Mesenchymal stem cell (in vitro differentiated cells and primary cell): Measurements from ENCODE around the gene STRC.
"Not testable (repeated sequence)": the region's sequence is repeated elsewhere in the genome, so short reads cannot be mapped to it uniquely, and the experiment has no call there.

Source experiments
- DNase-seq: peaks from one replicate; pipeline ENCODE4 v3.0.0-alpha.2; 2013
- H2AFZ ChIP-seq: one replicate; pipeline ENCODE4 v1.6.1; 2013; ENCODE audit warnings: low read depth, mild to moderate bottlenecking, control low read depth, inconsistent platforms, low read length, moderate library complexity
- H2AK5ac ChIP-seq: 2 replicates; pipeline ENCODE4 v1.6.1; 2013; ENCODE audit warnings: low read length, moderate library complexity, mild to moderate bottlenecking, inconsistent platforms; ENCODE audit not compliant: severe bottlenecking
- H2BK120ac ChIP-seq: one replicate; pipeline ENCODE4 v1.6.1; 2013; ENCODE audit warnings: low read depth, mild to moderate bottlenecking, inconsistent platforms, low read length, moderate library complexity
- H2BK12ac ChIP-seq, 2 experiments: one replicate each; pipeline ENCODE4 v1.6.1; 2013; ENCODE audit warnings: inconsistent platforms in 2 of 2, low read length in 2 of 2, mild to moderate bottlenecking in 2 of 2, moderate library complexity in 2 of 2, control low read depth in 1 of 2
- H2BK15ac ChIP-seq: one replicate; pipeline ENCODE4 v1.6.1; 2013; ENCODE audit warnings: mild to moderate bottlenecking, low read depth, inconsistent platforms; ENCODE audit not compliant: poor library complexity, severe bottlenecking
- H2BK5ac ChIP-seq: 2 replicates; pipeline ENCODE4 v1.6.1; 2013; ENCODE audit warnings: low read depth, mild to moderate bottlenecking, low read length, control low read depth, inconsistent platforms; ENCODE audit not compliant: poor library complexity, severe bottlenecking
- H3K14ac ChIP-seq, 2 experiments: one replicate each; pipeline ENCODE4 v1.6.1; 2013; ENCODE audit warnings: inconsistent platforms in 2 of 2, low read length in 2 of 2, control low read depth in 1 of 2, mild to moderate bottlenecking in 1 of 2, moderate library complexity in 1 of 2
- H3K18ac ChIP-seq, 2 experiments: one replicate each; pipeline ENCODE4 v1.6.1; 2013; ENCODE audit warnings: inconsistent platforms in 2 of 2, low read length in 2 of 2, control low read depth in 1 of 2, low read depth in 1 of 2, mild to moderate bottlenecking in 1 of 2
- H3K23ac ChIP-seq, 2 experiments: one replicate each; pipeline ENCODE4 v1.6.1; 2013; ENCODE audit warnings: inconsistent platforms in 2 of 2, low read length in 2 of 2, mild to moderate bottlenecking in 2 of 2, moderate library complexity in 2 of 2, control low read depth in 1 of 2
- H3K27ac ChIP-seq: 2 replicates; pipeline ENCODE4 v1.5.1; 2013; ENCODE audit warnings: mild to moderate bottlenecking, moderate library complexity, low read length, control low read depth, inconsistent platforms; ENCODE audit not compliant: poor library complexity, severe bottlenecking
- H3K27me3 ChIP-seq, 2 experiments: 2 replicates each; pipeline versions ENCODE4 v1.6.1 to v1.7.0; 2013; ENCODE audit warnings: low read length in 2 of 2, mild to moderate bottlenecking in 2 of 2, moderate library complexity in 2 of 2, control low read depth in 1 of 2, inconsistent platforms in 1 of 2; ENCODE audit not compliant: control insufficient read depth in 1 of 2, insufficient read depth in 1 of 2
- H3K36me3 ChIP-seq, 2 experiments: 2 replicates each; pipeline versions ENCODE4 v1.6.1 to v1.7.0; 2013; ENCODE audit warnings: low read length in 2 of 2, control low read depth in 1 of 2, inconsistent platforms in 1 of 2, low read depth in 1 of 2, mild to moderate bottlenecking in 1 of 2; ENCODE audit not compliant: insufficient read depth in 2 of 2, control insufficient read depth in 1 of 2
- H3K4ac ChIP-seq, 2 experiments: one replicate each; pipeline ENCODE4 v1.6.1; 2013; ENCODE audit warnings: inconsistent platforms in 2 of 2, low read length in 2 of 2, mild to moderate bottlenecking in 2 of 2, moderate library complexity in 2 of 2, control low read depth in 1 of 2, low read depth in 1 of 2
- H3K4me1 ChIP-seq: 2 replicates; pipeline ENCODE4 v1.6.1; 2013; ENCODE audit warnings: low read depth, low read length, control low read depth; ENCODE audit not compliant: control insufficient read depth, insufficient read depth
- H3K4me2 ChIP-seq: 2 replicates; pipeline ENCODE4 v1.6.1; 2013; ENCODE audit warnings: low read length, mild to moderate bottlenecking, inconsistent platforms; ENCODE audit not compliant: poor library complexity, severe bottlenecking
- H3K4me3 ChIP-seq, 2 experiments: 2 replicates each; pipeline versions ENCODE4 v1.5.1 to v1.7.0; 2013; ENCODE audit warnings: low read length in 2 of 2, mild to moderate bottlenecking in 2 of 2, control low read depth in 1 of 2, low read depth in 1 of 2; ENCODE audit not compliant: insufficient read depth in 1 of 2
- H3K79me1 ChIP-seq: replicated peaks from 2 replicates; pipeline ENCODE4 v1.6.1; 2013; ENCODE audit warnings: mild to moderate bottlenecking, control low read depth, low read length, inconsistent platforms; ENCODE audit not compliant: poor library complexity, severe bottlenecking
- H3K9ac ChIP-seq: 2 replicates; pipeline ENCODE4 v1.7.0; 2013; ENCODE audit warnings: mild to moderate bottlenecking, low read length, moderate library complexity
- H3K9me3 ChIP-seq: 2 replicates; pipeline ENCODE4 v1.7.0; 2013; ENCODE audit warnings: mild to moderate bottlenecking, low read length; ENCODE audit not compliant: control insufficient read depth
- H4K8ac ChIP-seq: one replicate; pipeline ENCODE4 v1.6.1; 2013; ENCODE audit warnings: inconsistent platforms, mild to moderate bottlenecking, low read length, moderate library complexity
- H4K91ac ChIP-seq: one replicate; pipeline ENCODE4 v1.6.1; 2013; ENCODE audit warnings: mild to moderate bottlenecking, low read length, inconsistent platforms
- WGBS: methylation state at CpG from one replicate; pipeline ENCODE4 v1.1.7; 2013; ENCODE audit warnings: mixed read lengths; 5-methylcytosine and 5-hydroxymethylcytosine counted together

STRC gene

DNA sequence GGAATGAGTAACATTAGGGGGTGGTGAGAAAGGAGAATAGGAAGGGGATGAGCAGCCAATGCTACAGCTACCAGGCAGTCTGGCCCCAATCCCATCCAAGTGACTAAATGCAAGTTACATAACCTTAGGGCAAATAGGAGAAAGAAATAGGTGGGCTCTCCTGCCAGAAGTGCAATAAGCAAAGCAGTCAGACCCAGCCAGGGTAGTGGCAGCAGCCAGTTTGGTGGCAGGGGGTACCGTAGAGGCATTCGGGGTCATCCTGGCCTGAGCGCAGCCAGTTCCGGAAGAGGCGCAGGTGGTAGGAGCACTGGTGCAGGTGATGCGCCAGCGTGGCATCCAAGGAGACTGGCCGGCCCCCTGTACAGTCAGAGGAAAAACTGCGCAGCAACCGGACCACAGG, 41.1 kb upstream of the STRC start:
- WGBS = no CpG with 5 or more reads among the region's 10 CpGs

DNA sequence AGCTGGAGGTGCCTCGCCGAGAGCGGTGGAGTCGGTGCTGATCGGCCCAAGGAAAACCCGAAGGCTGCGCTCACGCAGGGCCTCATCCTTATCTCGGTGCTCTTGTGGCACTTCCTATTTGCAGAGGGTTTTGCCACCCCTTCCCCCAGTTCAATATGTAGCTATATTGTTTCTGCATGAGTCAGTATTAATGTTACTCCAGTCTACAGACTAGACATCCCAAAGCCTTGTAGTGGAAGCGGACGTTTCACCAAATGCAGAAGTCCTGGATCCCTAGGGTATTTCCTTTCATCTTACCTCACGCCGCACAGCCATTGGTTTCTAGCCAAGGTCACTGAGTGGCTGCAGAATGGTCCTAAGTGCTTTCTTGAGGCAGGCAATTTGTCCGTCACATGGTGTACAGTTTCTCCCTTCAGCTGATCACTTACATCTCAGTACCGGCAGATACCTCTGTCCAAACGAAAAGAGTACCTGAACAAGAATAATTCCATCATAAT, 30.9 kb upstream of the STRC start:
- not testable (repeated sequence) for DNase-seq, H3K4me3 ChIP-seq, H4K91ac ChIP-seq, H3K23ac ChIP-seq, H3K27me3 ChIP-seq, H2AFZ ChIP-seq, H3K79me1 ChIP-seq, H3K9ac ChIP-seq, H4K8ac ChIP-seq, H3K4ac ChIP-seq, H3K4me2 ChIP-seq, H3K18ac ChIP-seq, H2BK120ac ChIP-seq, H2BK12ac ChIP-seq, H3K27ac ChIP-seq, H2BK5ac ChIP-seq, H3K4me1 ChIP-seq, H3K14ac ChIP-seq, H2AK5ac ChIP-seq, H2BK15ac ChIP-seq, H3K9me3 ChIP-seq
- peaks cover 0 to 12% of the 10 kb centered on the region in 2 experiments for H3K36me3 ChIP-seq
- 93% methylated on average over 7 of the region's 16 CpGs for WGBS

More for the DNA sequence above, 41.1 kb upstream of the STRC start:
- not testable (repeated sequence) for H3K4ac ChIP-seq, H4K91ac ChIP-seq, H3K23ac ChIP-seq, DNase-seq, H3K27me3 ChIP-seq, H4K8ac ChIP-seq, H3K79me1 ChIP-seq, H3K9me3 ChIP-seq, H3K27ac ChIP-seq, H3K14ac ChIP-seq, H2BK12ac ChIP-seq, H3K4me3 ChIP-seq, H2AFZ ChIP-seq, H2BK5ac ChIP-seq, H2AK5ac ChIP-seq, H3K4me2 ChIP-seq, H3K9ac ChIP-seq, H3K36me3 ChIP-seq, H3K4me1 ChIP-seq, H2BK120ac ChIP-seq, H2BK15ac ChIP-seq, H3K18ac ChIP-seq

DNA sequence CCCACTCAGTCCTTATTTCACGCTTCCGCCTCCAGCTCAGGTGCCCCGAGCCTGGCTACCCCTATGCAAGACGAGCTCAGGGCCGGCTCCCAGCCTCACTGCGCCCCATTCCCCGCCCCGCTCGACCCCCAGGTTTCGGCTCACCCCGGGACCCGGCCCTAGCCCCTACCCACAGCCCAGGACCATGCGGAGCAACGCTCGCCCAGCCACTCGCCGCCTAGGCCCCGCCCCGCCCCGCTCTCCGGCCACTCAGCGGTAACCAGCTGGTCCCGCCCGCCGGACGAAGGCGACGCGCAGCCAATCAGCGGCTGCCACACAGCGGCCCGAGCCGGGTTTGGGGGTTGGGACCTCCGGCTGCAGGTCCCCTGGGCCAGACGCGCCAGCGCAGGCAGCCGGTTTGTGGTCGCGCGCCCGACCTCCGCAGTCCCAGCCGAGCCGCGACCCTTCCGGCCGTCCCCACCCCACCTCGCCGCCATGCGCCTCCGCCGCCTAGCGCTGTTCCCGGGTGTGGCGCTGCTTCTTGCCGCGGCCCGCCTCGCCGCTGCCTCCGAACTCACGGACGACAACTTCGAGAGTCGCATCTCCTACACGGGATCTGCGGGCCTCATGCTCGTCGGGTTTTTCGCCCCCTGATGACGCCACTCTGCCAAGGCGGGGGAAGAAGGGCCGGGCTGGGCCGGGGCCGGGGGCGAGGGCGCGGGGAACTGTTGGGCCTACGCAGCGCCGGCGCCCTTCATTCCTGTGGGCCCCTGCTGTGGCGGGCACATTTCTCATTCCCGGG, 30.2 kb upstream of the STRC start, which contains the start of gene CATSPER2:
CATSPER2 (minus strand) TSS at position 196 of the 781 bp plus-strand sequence. CDS start 783 bp downstream, outside the sequence.
- no peaks in the 10 kb centered on the region for H3K27me3 ChIP-seq
- H4K91ac ChIP-seq = no peak within 1 kb of the TSS
- no peak within 1 kb of the TSS for H2BK15ac ChIP-seq
- H4K8ac ChIP-seq = no peak within 1 kb of the TSS
- no peak within 1 kb of the TSS for H2AK5ac ChIP-seq
- H3K36me3 ChIP-seq = peaks cover 0 to 12% of the 10 kb centered on the region in 2 experiments
- H3K9ac ChIP-seq = no peak within 1 kb of the TSS
- H3K9me3 ChIP-seq = no peaks in the 10 kb centered on the region
- no peak within 1 kb of the TSS for H3K27ac ChIP-seq
- no peak for DNase-seq
- H3K18ac ChIP-seq = no peak within 1 kb of the TSS
- no peak within 1 kb of the TSS for H3K4ac ChIP-seq
- WGBS = 98% methylated on average over 79 of the region's 85 CpGs
- no peak within 1 kb of the TSS for H2BK5ac ChIP-seq
- H2AFZ ChIP-seq = no peak within 1 kb of the TSS
- H2BK120ac ChIP-seq = no peak within 1 kb of the TSS
- H3K4me1 ChIP-seq = no peaks in the 10 kb centered on the region
- H2BK12ac ChIP-seq = no peak within 1 kb of the TSS
- H3K23ac ChIP-seq = no peak within 1 kb of the TSS
- H3K4me3 ChIP-seq = no peak within 1 kb of the TSS
- H3K4me2 ChIP-seq = no peak within 1 kb of the TSS
- no peaks in the 10 kb centered on the region for H3K79me1 ChIP-seq
- H3K14ac ChIP-seq = no peak within 1 kb of the TSS

GRCh38 chr15:43638464-43639204, 20.0 kb upstream of the STRC start:
- not testable (repeated sequence) for H3K18ac ChIP-seq, H3K79me1 ChIP-seq, H3K4ac ChIP-seq, H4K91ac ChIP-seq, H3K23ac ChIP-seq, H4K8ac ChIP-seq, H3K36me3 ChIP-seq, H3K4me3 ChIP-seq, H3K27me3 ChIP-seq, H2BK120ac ChIP-seq, H3K4me2 ChIP-seq, H3K9me3 ChIP-seq, H2AFZ ChIP-seq, H3K4me1 ChIP-seq, H2BK5ac ChIP-seq, H2AK5ac ChIP-seq, H2BK12ac ChIP-seq, H3K27ac ChIP-seq, H3K9ac ChIP-seq, H2BK15ac ChIP-seq, H3K14ac ChIP-seq
- peak; percentile 1 for DNase-seq
- WGBS = 88% methylated on average over 6 of the region's 8 CpGs
